ENCODE measurements around the gene AGR3.

Gene AGR3

GRCh38 chr7:16826060-16826459 is 55.7 kb downstream of the AGR3 start:
- no peak for DNase-seq (ENCODE audit: low read depth)

DNA sequence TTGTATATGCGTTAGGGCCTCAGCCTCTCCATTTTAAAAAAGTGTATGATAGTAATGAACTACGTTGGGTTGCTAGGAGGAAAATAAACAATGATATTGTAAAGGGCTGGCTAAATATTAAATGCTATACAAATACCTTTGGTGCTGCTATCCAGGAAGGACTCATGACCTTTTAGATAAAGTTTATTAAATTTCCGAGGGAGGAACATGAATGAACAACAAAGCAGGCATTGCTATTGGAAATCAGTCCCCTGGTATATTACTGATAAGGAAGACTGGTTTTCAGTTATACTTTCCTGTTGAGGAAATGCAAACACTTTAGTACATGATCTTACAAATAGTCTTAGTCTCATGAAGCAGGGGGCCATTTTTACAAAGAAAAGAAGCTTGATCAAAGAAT is 59.8 kb downstream of the AGR3 start:
- DNase-seq (ENCODE audit: low read depth): no peak

- no peak for DNase-seq (ENCODE audit: low read depth)
Measured at GRCh38 chr7:16818732-16819131, 63.1 kb downstream of the AGR3 start.

DNA sequence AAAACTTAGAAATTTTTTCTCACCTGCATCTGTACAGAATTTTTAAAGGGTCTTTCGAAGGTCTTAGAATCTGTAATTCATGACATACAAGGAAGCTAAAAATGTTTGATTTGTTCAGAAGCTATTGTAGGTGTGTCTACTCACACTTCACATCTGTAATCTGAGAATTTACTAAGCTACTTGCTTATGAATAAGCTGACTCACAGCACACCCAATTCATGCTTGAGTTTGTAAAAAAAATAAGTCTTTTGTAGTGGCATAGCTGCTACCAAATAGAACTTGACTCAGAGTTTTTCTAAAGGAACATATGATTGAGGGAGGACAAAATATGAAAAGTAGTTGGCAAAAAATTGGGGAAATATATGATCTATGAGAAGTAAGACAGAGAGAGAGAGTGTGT is 64.2 kb downstream of the AGR3 start:
- no peak for DNase-seq (ENCODE audit: low read depth)

DNA sequence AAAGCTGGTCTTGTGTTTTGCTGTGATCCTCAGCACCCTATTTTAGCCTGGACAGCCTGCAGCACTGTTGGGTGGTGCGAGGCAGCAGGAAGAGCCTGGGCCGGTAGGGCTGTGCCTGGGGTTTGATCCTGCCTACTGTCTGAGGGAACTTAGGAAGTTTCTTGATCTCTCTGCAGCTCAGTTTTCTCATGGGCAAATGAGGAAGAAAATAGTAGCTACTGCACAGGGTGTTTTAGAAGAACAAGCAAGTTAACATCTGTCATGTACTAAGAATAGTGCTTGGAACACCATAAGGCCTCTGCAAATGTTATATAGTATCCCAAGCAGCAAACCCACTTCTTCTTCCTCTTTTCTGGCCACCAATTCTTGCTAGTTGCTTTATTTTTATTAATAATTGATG is 65.0 kb downstream of the AGR3 start:
- DNase-seq (ENCODE audit: low read depth): no peak

GRCh38 chr7:16815001-16815400 is 66.8 kb downstream of the AGR3 start:
- DNase-seq (ENCODE audit: low read depth): no peak

GRCh38 chr7:16813232-16813616 is 68.6 kb downstream of the AGR3 start:
- no peak for DNase-seq (ENCODE audit: low read depth)

DNA sequence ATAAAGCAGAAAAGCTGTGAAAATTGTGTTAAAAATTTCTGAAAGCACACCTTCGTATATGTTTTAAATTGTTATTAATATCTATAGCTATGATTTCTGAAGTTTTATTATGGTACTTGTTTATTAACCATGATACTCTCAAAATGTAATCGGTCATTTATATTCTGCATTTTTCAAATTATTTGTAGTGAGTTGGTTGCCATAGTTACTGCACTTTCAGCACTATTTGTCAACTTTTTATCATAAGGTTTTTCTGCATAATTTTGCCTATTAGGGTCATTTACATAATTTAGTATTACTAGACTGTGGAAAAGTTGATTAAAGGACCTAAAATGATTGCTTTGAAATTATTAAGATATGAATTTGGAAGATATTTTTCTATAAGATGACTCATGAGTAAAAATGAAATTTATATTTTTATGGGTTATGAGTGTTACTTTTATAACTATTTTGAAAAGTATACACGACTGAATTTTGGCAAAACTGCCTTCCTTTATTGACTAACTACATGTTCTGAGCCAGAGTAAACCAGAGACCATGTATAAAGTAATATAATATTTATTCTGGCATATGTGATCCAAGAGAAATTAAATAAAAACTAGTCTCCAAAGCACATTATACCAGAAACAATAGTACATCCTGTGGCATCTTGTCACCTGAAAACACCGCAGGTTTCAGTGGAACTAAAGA is 69.1 kb downstream of the AGR3 start:
- DNase-seq (ENCODE audit: low read depth): no peak

DNA sequence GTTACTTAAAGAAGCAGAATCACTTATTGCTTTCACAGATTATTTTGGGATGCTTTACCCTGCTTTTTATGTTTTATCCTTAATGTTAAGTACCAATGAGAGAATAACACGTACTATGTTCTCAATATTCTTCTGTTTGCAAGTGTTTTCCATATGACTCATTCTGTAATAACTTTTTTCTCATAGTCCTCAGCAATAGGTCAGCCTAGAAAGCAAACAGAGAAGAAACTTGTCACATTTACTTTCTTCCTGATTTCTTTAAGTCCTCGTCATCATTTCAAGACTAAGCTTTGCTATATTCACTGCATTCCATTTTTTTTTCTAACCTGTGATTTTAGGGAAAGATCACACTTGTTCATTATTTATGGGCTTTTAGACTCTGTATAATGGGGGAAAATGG is 70.2 kb downstream of the AGR3 start:
- DNase-seq (ENCODE audit: low read depth): no peak

- no peak for DNase-seq (ENCODE audit: low read depth)
Measured at GRCh38 chr7:16810573-16810972, 71.2 kb downstream of the AGR3 start.

DNA sequence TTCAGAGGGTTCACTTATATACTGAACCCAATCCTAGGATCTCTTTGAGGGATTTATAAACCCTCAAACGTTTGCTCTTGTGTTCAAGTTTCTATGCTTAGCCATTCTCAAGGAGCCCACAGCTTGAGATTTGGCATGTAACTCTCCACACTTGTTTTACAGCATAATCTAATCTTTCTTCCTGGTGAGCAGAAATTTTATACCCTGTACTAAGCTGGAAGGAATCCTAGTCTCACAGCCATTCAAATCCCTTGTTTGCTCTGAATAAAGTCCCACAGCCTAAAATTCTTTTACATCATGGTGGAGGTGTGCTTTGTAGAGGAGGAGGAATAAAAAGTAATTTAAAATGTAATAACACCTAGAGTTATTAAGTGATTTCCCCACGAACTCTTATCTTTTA is 71.7 kb downstream of the AGR3 start:
- no peak for DNase-seq (ENCODE audit: low read depth)

Measured in activated T-cell treated with anti-CD3 and anti-CD28 coated beads for 1 hour (primary cell).